ENCODE results near the gene TAB2.

GRCh38 chr6:149422581-149422980 lies 105.1 kb downstream of the TAB2 start:
- TF ChIP-seq FOXM1 (IDR thresholded peaks at IDR 0.05; ENCODE audit: borderline replicate concordance) (no peak), BHLHE40 (IDR thresholded peaks at IDR 0.05; ENCODE audit: borderline replicate concordance) (no peak), SP1 (IDR thresholded peaks at IDR 0.05) (no peak), FOXA1 (IDR thresholded peaks at IDR 0.05) (no peak), NFRKB (IDR thresholded peaks at IDR 0.05) (no peak), PKNOX1 (IDR thresholded peaks at IDR 0.05) (no peak), SUZ12 (IDR thresholded peaks at IDR 0.05) (no peak), ARNT (IDR thresholded peaks at IDR 0.05) (no peak), ELF4 (IDR thresholded peaks at IDR 0.05) (no peak), TARDBP (IDR thresholded peaks at IDR 0.05) (no peak), CTBP1 (IDR thresholded peaks at IDR 0.05; ENCODE audit: borderline replicate concordance) (no peak), FOXK2 (IDR thresholded peaks at IDR 0.05) (no peak), HDGF (IDR thresholded peaks at IDR 0.05; ENCODE audit: borderline replicate concordance) (no peak)
